PC-9 (cell line): ENCODE results near the gene MRPL32. TPM values are rescaled to one million over a fixed set of nuclear protein-coding genes. Genes with fewer than 3 reads are reported as not detected.

Experiments
- BruUV-seq: library from RNA; stranded (reverse); fragments of 400-500 nt; replicated peaks from 2 replicates; lab custom pipeline; 2021; lab: Mats Ljungman, UMichigan
- CTCF ChIA-PET: fragments of 300-600 bp; sonication (Branson Sonifier 250); formaldehyde crosslinking; loops from one replicate; lab custom pipeline; 2022; ENCODE audit warnings: antibody characterized with exemption; lab: Charles Lee
- POLR2A ChIA-PET: fragments of 300-600 bp; sonication (Branson Sonifier 250); formaldehyde crosslinking; loops from one replicate; lab custom pipeline; 2022; ENCODE audit warnings: antibody characterized with exemption; ENCODE audit not compliant: unreplicated experiment; lab: Charles Lee
- DNase-seq, 2 experiments: peaks; one replicate each; pipeline versions ENCODE4 v3.0.0 to v3.0.0-alpha.2; 2015 to 2022; ENCODE audit warnings: mixed read lengths in 1 of 2
- H2AFZ ChIP-seq: fragments of 200-600 bp; sonication (generic); 2 replicates; pipeline ENCODE4 v1.8.1; 2017; ENCODE audit warnings: antibody characterized with exemption
- H3F3A ChIP-seq: fragments of 200-600 bp; sonication (generic); 2 replicates; pipeline ENCODE4 v1.8.1; 2017; ENCODE audit warnings: antibody characterized with exemption, mild to moderate bottlenecking, low read depth; ENCODE audit not compliant: insufficient read depth
- H3K27ac ChIP-seq: fragments of 200-600 bp; sonication (generic); 2 replicates; pipeline ENCODE4 v1.6.1; 2016; ENCODE audit warnings: mixed run types
- H3K27me3 ChIP-seq: fragments of 200-600 bp; sonication (generic); 2 replicates; pipeline ENCODE4 v1.6.1; 2016; ENCODE audit warnings: low read depth, mixed run types; ENCODE audit not compliant: insufficient read depth
- H3K36me3 ChIP-seq: fragments of 200-600 bp; sonication (generic); 2 replicates; pipeline ENCODE4 v1.6.1; 2016; ENCODE audit warnings: low read depth, mixed run types
- H3K4me1 ChIP-seq: fragments of 200-600 bp; sonication (generic); replicated peaks from 2 replicates; pipeline ENCODE4 v1.6.1; 2016; ENCODE audit warnings: mixed run types; ENCODE audit not compliant: insufficient read depth
- H3K4me2 ChIP-seq: fragments of 200-600 bp; sonication (generic); 2 replicates; pipeline ENCODE4 v1.6.1; 2017; ENCODE audit warnings: mixed run types
- H3K4me3 ChIP-seq: fragments of 200-600 bp; sonication (generic); 2 replicates; pipeline ENCODE4 v1.6.1; 2016; ENCODE audit warnings: mixed run types
- H3K79me2 ChIP-seq: fragments of 200-600 bp; sonication (generic); 2 replicates; pipeline ENCODE4 v1.6.1; 2017; ENCODE audit warnings: low read depth, mixed run types
- H3K9me2 ChIP-seq: fragments of 200-600 bp; sonication (generic); 2 replicates; pipeline ENCODE4 v1.8.1; 2017; ENCODE audit warnings: mild to moderate bottlenecking; ENCODE audit not compliant: insufficient read depth
- H3K9me3 ChIP-seq: fragments of 200-600 bp; sonication (generic); 2 replicates; pipeline ENCODE4 v1.8.1; 2016; ENCODE audit warnings: low read depth; ENCODE audit not compliant: insufficient read depth
- H4K20me1 ChIP-seq: fragments of 200-600 bp; sonication (generic); 2 replicates; pipeline ENCODE4 v1.8.1; 2017; ENCODE audit not compliant: insufficient read depth
- EZH2 ChIP-seq: fragments of 200-600 bp; sonication (generic); IDR thresholded peaks from 2 replicates; pipeline ENCODE4 v1.8.0; 2017; ENCODE audit warnings: antibody characterized with exemption, low read depth
- intact Hi-C: fragments of 100-400 bp; cut with micrococcal nuclease; formaldehyde crosslinking; loops from one replicate; pipeline ENCODE4 v1.10.0; 2022; ENCODE audit not compliant: unreplicated experiment
- total RNA-seq: library from RNA; stranded (reverse); gene quantifications from 2 replicates; pipeline ENCODE4 v1.2.3, GENCODE V29; 2021
- TF ChIP-seq, protein P1 (sequence below): fragments of 200-600 bp; sonication (generic); conservative IDR thresholded peaks from 2 replicates; pipeline ENCODE4 v1.6.1; 2017; ENCODE audit warnings: mixed run types, antibody characterized with exemption, mild to moderate bottlenecking, moderate library complexity

The MRPL32 gene
- total RNA-seq, 1 experiment from 2014 or later, result 50.6 TPM

DNA sequence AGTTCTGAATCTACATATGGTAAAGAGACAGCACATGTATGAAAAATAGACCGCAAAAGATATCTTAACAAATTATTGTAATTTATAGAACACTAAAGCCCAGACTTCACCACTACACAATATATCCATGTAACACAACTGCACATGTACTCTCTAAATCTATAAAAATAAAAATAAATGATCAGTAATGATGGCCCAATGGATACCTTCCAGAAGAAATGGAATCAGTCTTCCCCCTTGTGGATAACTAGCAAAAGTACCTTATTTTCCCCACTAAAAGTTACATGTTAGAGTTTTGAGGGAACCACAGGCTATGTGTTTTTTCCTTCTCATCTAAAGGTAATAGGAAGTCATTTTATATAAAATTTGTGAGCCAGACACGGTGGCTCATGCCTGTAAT is 46.0 kb upstream of the MRPL32 start:
- H3K9me2 ChIP-seq, result no peaks in the 10 kb centered on the region
- no peaks in the 10 kb centered on the region for H3K9me3 ChIP-seq
- DNase-seq, result no peak
- no peaks in the 10 kb centered on the region for H3K36me3 ChIP-seq
- H3K27me3 ChIP-seq, result no peaks in the 10 kb centered on the region
- no peak overlapping the region for H3K27ac ChIP-seq
- H3K4me2 ChIP-seq, result peak overlapping the region; percentile 85; the same call in 1 of the 2 replicates
- ChIA-PET POLR2A (no interaction called here), CTCF (interaction anchor here (1.3 kb wide), 1 partner anchor 47 kb away, joined by 3 read pairs; no protein-coding TSS in a partner anchor)
- no peaks in the 10 kb centered on the region for H4K20me1 ChIP-seq
- TF ChIP-seq, protein P1, sequence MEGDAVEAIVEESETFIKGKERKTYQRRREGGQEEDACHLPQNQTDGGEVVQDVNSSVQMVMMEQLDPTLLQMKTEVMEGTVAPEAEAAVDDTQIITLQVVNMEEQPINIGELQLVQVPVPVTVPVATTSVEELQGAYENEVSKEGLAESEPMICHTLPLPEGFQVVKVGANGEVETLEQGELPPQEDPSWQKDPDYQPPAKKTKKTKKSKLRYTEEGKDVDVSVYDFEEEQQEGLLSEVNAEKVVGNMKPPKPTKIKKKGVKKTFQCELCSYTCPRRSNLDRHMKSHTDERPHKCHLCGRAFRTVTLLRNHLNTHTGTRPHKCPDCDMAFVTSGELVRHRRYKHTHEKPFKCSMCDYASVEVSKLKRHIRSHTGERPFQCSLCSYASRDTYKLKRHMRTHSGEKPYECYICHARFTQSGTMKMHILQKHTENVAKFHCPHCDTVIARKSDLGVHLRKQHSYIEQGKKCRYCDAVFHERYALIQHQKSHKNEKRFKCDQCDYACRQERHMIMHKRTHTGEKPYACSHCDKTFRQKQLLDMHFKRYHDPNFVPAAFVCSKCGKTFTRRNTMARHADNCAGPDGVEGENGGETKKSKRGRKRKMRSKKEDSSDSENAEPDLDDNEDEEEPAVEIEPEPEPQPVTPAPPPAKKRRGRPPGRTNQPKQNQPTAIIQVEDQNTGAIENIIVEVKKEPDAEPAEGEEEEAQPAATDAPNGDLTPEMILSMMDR, result peak; percentile 58
- TF ChIP-seq EZH2, result no peak
- H2AFZ ChIP-seq, result no peak overlapping the region
- BruUV-seq, result no TSS peak
- peaks cover 32% of the 10 kb centered on the region for H3F3A ChIP-seq
- no peak overlapping the region for H3K4me3 ChIP-seq
- no peaks in the 10 kb centered on the region for H3K79me2 ChIP-seq
- intact Hi-C loops, result loop anchor here (5.0 kb wide), 1 partner anchor 909 kb away; no protein-coding TSS in a partner anchor
- peaks cover 38% of the 10 kb centered on the region for H3K4me1 ChIP-seq

DNA sequence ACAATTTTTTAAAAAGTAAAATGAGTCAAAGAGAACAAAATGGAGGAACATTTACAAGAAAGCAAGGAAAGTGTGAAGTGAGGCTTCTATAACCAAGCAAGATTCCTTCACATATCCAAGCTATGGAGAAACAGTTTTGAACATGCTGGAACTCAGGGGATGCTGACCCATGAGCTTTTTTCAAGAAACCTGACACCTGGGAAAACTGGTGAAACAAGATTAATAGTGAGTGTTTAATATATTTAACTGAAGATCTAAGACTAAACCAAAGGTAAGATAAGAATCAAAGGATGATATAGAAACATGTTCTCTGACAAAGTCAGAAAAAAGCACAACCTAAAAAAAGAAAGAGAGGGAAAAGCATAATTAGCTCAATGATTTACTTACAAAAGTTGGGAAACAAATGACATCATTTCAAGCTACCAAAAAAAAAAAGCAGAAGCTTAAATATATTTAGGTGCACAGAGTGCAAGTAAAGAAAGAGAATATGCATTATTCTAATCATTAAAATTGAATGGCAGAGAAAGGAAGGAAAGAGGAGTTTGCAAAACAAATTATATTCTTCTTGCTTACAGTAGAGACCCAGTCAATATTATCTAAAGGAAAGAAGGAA is 45.2 kb upstream of the MRPL32 start:
- intact Hi-C loops, result loop anchor here (5.0 kb wide), 1 partner anchor 910 kb away; no protein-coding TSS in a partner anchor
- Histone ChIP-seq H3K79me2 (no peaks in the 10 kb centered on the region), H4K20me1 (no peaks in the 10 kb centered on the region), H3K27ac (peak overlapping the region; percentile 81), H3K27me3 (no peaks in the 10 kb centered on the region), H3K9me3 (no peaks in the 10 kb centered on the region), H3K36me3 (no peaks in the 10 kb centered on the region), H3K4me2 (peak overlapping the region; percentile 85), H3K9me2 (no peaks in the 10 kb centered on the region), H3K4me1 (peaks cover 38% of the 10 kb centered on the region), H2AFZ (no peak overlapping the region), H3K4me3 (peak overlapping the region; percentile 71; the same call in 1 of the 2 replicates), H3F3A (peaks cover 32% of the 10 kb centered on the region)
- BruUV-seq, result no TSS peak
- CTCF ChIA-PET, result interaction anchor here (0.7 to 1.3 kb wide), 3 partner anchors 46 to 956 kb away, joined by 3 to 4 read pairs (median 3); no protein-coding TSS in a partner anchor
- POLR2A ChIA-PET, result interaction anchor here (1.2 kb wide), 1 partner anchor 45 kb away, joined by 3 read pairs; the partner anchor contains the start of genes MRPL32 and PSMA2
- TF ChIP-seq, protein P1, result no peak
- TF ChIP-seq EZH2, result no peak
- peak in 1 of 2 experiments; percentile 67 for DNase-seq

DNA sequence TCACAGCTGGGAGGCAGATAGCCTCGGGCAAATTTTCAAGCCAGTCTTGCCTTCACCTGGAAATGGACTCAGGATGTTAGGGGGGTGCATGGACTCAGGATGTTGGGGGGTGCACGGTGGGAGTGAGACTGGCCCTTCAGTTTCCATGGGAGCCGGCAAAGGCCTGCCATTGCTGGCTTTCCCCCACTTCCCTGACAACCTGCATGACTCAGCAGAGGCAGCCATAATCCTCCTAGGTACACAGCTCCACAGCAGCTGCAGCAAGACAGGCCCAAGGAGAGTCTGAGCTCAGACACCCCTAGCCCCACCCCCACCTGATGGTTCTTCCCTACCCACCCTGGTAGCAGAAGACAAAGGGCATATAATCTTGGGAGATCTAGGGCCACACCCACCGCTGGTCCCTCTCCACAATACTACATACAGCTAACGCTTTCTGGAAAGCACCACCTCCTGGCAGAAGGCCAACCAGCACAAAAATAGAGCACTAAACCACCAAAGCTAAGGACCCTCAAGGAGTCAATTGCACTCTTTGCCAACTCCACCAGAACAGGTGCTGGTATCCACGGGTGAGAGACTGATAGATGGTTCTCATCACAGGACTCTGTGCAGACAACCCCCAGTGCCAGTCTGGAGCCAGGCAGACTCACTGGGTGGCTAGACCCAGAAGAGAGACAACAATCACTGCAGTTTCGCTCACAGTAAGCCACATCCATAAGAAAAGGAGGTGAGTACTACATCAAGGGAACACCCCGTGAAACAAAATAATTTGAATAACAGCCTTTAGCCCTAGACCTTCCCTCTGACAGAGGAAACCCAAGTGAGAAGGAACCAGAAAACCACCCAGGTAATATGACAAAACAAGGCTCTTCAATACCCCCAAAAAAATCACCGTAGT is 38.6 kb upstream of the MRPL32 start:
- ChIA-PET CTCF (no interaction called here), POLR2A (no interaction called here)
- intact Hi-C loops, result no loop called here
- no TSS peak for BruUV-seq
- TF ChIP-seq, protein P1, result no peak
- no peak for TF ChIP-seq EZH2
- Histone ChIP-seq H4K20me1 (no peaks in the 10 kb centered on the region), H3K4me3 (no peak overlapping the region), H3K4me2 (no peak overlapping the region), H3K9me3 (peaks cover 6% of the 10 kb centered on the region; the same call in 1 of the 2 replicates), H3K9me2 (no peaks in the 10 kb centered on the region), H3K79me2 (no peaks in the 10 kb centered on the region), H3K27ac (no peak overlapping the region), H3K27me3 (peaks cover 8% of the 10 kb centered on the region; the same call in 1 of the 2 replicates), H3K36me3 (no peaks in the 10 kb centered on the region), H3K4me1 (peaks cover 13% of the 10 kb centered on the region; the same call in 1 of the 2 replicates), H3F3A (peaks cover 13% of the 10 kb centered on the region), H2AFZ (no peak overlapping the region)
- DNase-seq, result no peak
